ENCODE measurements around the gene NXPH2. TPM values are rescaled to one million over a fixed set of nuclear protein-coding genes. Genes with fewer than 3 reads are reported as not detected.

The NXPH2 gene
- polyA plus RNA-seq, 1 experiment = not detected

DNA sequence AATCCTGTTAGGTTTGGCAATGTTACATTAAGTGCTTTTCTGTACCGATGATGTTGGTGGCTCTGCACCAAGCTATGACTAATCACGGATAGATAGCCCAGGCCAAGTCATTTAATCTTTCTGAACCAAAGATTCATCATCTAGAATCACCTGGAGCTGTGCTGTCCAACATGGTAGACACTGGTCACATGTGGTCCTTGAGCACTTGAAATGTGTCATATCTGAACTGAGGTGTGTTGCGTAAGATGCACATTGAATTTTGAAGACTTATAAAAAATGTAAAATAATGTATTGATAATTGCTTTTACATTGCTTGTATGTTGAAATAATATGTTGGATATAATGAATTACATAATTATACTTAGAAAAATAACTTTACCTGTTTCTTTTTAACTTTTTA is 39.8 kb upstream of the NXPH2 start:
- POLR2A ChIA-PET = no interaction called here
- CTCF ChIA-PET = interaction anchor here (1.5 kb wide), 1 partner anchor 13 kb away, joined by 3 read pairs; no protein-coding TSS in a partner anchor
- Histone ChIP-seq H3K36me3 (ENCODE audit: control insufficient read depth, insufficient read depth, low read length) (no peaks in the 10 kb centered on the region), H3K27me3 (ENCODE audit: control insufficient read depth, insufficient read depth, low read length) (no peaks in the 10 kb centered on the region), H3K4me3 (ENCODE audit: low read depth, low read length) (no peak overlapping the region)
- DNase-seq (ENCODE audit: low read depth) = no peak
- TF ChIP-seq, protein P1, sequence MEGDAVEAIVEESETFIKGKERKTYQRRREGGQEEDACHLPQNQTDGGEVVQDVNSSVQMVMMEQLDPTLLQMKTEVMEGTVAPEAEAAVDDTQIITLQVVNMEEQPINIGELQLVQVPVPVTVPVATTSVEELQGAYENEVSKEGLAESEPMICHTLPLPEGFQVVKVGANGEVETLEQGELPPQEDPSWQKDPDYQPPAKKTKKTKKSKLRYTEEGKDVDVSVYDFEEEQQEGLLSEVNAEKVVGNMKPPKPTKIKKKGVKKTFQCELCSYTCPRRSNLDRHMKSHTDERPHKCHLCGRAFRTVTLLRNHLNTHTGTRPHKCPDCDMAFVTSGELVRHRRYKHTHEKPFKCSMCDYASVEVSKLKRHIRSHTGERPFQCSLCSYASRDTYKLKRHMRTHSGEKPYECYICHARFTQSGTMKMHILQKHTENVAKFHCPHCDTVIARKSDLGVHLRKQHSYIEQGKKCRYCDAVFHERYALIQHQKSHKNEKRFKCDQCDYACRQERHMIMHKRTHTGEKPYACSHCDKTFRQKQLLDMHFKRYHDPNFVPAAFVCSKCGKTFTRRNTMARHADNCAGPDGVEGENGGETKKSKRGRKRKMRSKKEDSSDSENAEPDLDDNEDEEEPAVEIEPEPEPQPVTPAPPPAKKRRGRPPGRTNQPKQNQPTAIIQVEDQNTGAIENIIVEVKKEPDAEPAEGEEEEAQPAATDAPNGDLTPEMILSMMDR (IDR thresholded peaks at IDR 0.05; ENCODE audit: insufficient read depth, low read depth, low read length) = no peak

DNA sequence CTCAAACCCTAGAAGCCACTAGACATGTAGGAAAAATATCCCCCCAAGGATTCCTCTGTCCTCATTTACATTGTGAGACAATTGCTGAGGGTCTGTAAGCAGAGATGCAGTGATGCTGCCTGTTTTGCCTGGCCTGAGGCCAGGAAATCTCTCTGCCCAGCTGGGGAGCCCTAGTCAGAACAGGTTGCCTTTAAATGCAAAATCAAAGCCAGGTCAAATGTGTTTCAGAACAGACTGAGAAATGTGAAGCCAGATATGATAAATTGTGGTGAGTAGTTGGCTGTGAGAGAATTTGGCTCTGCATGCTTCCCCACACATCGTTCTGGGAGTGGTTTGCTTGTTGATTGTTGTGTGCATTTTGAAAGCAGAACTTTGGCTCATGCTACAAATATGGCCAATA is 38.4 kb upstream of the NXPH2 start:
- H3K4me3 ChIP-seq (ENCODE audit: low read depth, low read length) = no peak overlapping the region
- DNase-seq (ENCODE audit: low read depth) = no peak
- H3K27me3 ChIP-seq (ENCODE audit: control insufficient read depth, insufficient read depth, low read length) = no peaks in the 10 kb centered on the region
- H3K36me3 ChIP-seq (ENCODE audit: control insufficient read depth, insufficient read depth, low read length) = no peaks in the 10 kb centered on the region
- POLR2A ChIA-PET = no interaction called here
- TF ChIP-seq, protein P1 (IDR thresholded peaks at IDR 0.05; ENCODE audit: insufficient read depth, low read depth, low read length) = no peak
- CTCF ChIA-PET = interaction anchor here (1.4 kb wide), 1 partner anchor 9 kb away, joined by 7 read pairs; no protein-coding TSS in a partner anchor

DNA sequence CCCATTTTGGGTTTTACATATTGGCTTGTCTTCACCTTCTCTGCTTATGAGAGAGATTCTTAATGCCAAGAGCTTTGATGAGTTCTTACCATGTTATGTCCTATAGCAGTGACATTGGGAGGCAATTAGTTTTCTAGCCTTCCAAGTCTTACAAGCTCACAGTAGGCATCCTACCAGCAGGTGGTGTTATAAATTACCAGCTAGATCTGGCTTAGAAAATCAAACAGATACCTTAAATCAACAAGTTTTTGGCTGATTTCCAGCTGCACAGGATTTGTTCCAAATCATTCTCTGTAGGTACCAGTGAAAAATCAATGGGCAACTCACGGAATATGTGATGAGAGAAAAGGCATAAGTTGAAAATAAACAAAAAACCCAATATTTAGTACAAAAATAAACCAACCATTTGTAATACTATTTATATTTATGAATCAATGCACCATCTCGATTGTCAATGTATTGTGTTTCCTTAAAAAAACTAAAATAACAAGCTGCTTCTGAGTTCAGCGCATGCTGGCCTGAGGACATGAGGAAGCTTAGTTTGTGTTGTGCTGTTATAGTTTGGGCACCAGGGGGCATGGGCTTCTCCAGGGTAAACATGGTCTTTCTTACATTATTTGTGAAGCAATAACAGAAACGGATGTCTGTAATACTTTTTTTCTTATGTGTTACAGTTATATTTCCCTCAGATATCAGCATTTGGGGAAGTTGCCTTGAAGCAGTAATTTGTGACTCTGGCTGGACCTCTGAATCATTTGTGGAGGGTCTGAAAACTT is 34.1 kb upstream of the NXPH2 start:
- Histone ChIP-seq H3K36me3 (ENCODE audit: control insufficient read depth, insufficient read depth, low read length) (no peaks in the 10 kb centered on the region), H3K4me3 (ENCODE audit: low read depth, low read length) (no peak overlapping the region), H3K27me3 (ENCODE audit: control insufficient read depth, insufficient read depth, low read length) (no peaks in the 10 kb centered on the region)
- POLR2A ChIA-PET = no interaction called here
- CTCF ChIA-PET = interaction anchor here (0.6 to 1.6 kb wide), 3 partner anchors 8 to 103 kb away, joined by 3 to 4 read pairs (median 3); no protein-coding TSS in a partner anchor
- TF ChIP-seq, protein P1 (IDR thresholded peaks at IDR 0.05; ENCODE audit: insufficient read depth, low read depth, low read length) = no peak
- DNase-seq (ENCODE audit: low read depth) = no peak

DNA sequence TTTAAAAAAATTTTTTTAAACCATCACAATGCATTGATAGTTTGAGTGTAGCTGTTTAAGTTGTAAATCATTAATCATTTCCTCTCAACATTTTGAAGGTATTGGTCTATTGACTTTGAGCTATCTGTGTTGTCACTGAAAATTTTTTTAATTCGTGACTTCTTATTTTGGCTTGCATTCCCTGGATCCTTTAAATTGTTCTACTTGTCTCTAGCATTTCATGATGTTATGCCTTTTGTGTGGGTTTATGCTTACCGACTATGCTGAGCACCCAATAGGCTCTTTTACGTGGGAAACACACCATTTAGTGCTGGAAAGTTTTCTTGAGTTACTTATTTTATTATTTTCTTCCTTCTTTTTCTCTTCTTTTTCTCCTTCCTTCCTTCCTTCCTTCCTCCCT is 31.2 kb upstream of the NXPH2 start:
- TF ChIP-seq, protein P1 (IDR thresholded peaks at IDR 0.05; ENCODE audit: insufficient read depth, low read depth, low read length) = no peak
- CTCF ChIA-PET = interaction anchor here (1.2 kb wide), 1 partner anchor 16 kb away, joined by 5 read pairs; no protein-coding TSS in a partner anchor

DNA sequence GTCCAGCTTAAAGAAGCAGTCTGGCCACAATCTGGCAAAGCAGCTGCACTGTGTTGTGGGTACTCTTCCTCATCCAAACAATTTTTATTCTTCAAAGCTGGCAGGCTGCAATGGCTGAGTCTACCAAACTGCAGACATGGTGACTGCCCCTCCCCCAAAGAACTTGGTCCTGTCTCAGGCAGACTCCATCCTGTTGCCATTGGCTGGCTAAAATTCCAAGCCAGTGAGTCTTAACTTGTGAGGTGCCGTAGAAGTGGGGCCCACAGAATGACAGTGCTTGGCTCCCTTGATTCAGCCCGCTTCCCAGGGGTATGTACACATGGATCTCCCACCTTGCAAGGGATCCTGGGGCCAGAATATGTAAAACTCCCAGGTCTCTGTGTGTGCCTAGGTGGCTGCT is 14.5 kb upstream of the NXPH2 start:
- DNase-seq (ENCODE audit: low read depth) = no peak
- POLR2A ChIA-PET = no interaction called here
- CTCF ChIA-PET = no interaction called here
- Histone ChIP-seq H3K4me3 (ENCODE audit: low read depth, low read length) (no peak overlapping the region), H3K27me3 (ENCODE audit: control insufficient read depth, insufficient read depth, low read length) (no peaks in the 10 kb centered on the region), H3K36me3 (ENCODE audit: control insufficient read depth, insufficient read depth, low read length) (no peaks in the 10 kb centered on the region)
- TF ChIP-seq, protein P1 (IDR thresholded peaks at IDR 0.05; ENCODE audit: insufficient read depth, low read depth, low read length) = no peak

More for the DNA sequence above, 31.2 kb upstream of the NXPH2 start:
- no peaks in the 10 kb centered on the region for H3K27me3 ChIP-seq (ENCODE audit: control insufficient read depth, insufficient read depth, low read length)
- POLR2A ChIA-PET = no interaction called here
- DNase-seq (ENCODE audit: low read depth) = no peak
- H3K4me3 ChIP-seq (ENCODE audit: low read depth, low read length) = no peak overlapping the region
- no peaks in the 10 kb centered on the region for H3K36me3 ChIP-seq (ENCODE audit: control insufficient read depth, insufficient read depth, low read length)

Data from BJ (cell line).